AG04449 (cell line): ENCODE data around the gene PAX4.
"Not testable (repeated sequence)": the region's sequence is repeated elsewhere in the genome, so short reads cannot be mapped to it uniquely, and the experiment has no call there.

Experiments
- CTCF ChIA-PET: fragments of 350-600 bp; formaldehyde crosslinking; extraction: SDS; loops from one replicate; lab custom pipeline; 2021; ENCODE audit warnings: antibody characterized with exemption; lab: Yijun Ruan, JAX
- POLR2A ChIA-PET: fragments of 400-600, 350-600 bp; formaldehyde crosslinking; extraction: SDS; loops from one replicate; lab custom pipeline; 2020; ENCODE audit warnings: antibody characterized with exemption, inconsistent platforms; lab: Yijun Ruan, JAX
- DNase-seq: peaks from one replicate; pipeline ENCODE4 v3.0.0-alpha.2; 2010; ENCODE audit warnings: low read depth, low spot score
- H3K4me3 ChIP-seq: 2 replicates; pipeline ENCODE4 v1.5.1; 2011; ENCODE audit warnings: low read depth, mild to moderate bottlenecking, control low read depth, low read length
- TF ChIP-seq, protein P1 (sequence below): IDR thresholded peaks from one replicate; pipeline ENCODE4 v1.5.1; 2011; ENCODE audit warnings: mild to moderate bottlenecking, moderate library complexity, low read length, control low read depth, inconsistent platforms; ENCODE audit not compliant: insufficient read depth; ENCODE audit errors: missing control alignments

The PAX4 gene

DNA sequence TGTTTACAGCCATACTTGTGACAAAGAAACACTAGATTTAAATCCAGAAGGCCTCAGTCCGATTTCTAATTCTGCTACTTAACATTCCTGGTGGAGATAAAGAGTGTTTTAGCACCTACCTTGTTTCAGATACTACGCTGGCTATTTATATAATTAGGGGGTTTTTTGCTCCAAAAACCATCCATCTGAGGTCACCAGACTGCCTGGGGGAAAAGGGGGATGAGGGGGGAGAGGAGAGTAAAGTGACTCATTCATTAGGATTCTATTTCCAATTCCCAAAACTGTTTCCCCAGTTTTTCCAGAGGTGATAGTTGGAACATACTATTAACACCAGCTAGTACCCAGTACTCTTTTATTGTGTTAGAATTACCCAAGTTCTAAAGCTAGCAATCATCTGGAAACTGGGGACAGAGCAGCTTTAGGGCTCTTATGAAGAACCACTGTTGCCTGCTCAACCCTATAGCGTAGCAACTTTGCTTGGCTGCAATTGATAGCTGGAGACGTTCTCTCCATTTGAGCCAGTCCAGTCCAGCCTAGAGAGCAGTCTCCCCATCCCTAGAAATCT is 39.1 kb downstream of the PAX4 start:
- no peak overlapping the region for H3K4me3 ChIP-seq
- no peak for DNase-seq
- ChIA-PET CTCF (interaction anchor here (0.9 to 1.1 kb wide), 2 partner anchors 9 to 630 kb away, joined by 4 to 6 read pairs; partner anchors contain the start of gene ARF5), POLR2A (interaction anchor here (0.6 to 1.1 kb wide), 2 partner anchors 187 to 1206 kb away, joined by 3 to 5 read pairs; partner anchors contain the start of gene ZNF800)
- TF ChIP-seq, protein P1, sequence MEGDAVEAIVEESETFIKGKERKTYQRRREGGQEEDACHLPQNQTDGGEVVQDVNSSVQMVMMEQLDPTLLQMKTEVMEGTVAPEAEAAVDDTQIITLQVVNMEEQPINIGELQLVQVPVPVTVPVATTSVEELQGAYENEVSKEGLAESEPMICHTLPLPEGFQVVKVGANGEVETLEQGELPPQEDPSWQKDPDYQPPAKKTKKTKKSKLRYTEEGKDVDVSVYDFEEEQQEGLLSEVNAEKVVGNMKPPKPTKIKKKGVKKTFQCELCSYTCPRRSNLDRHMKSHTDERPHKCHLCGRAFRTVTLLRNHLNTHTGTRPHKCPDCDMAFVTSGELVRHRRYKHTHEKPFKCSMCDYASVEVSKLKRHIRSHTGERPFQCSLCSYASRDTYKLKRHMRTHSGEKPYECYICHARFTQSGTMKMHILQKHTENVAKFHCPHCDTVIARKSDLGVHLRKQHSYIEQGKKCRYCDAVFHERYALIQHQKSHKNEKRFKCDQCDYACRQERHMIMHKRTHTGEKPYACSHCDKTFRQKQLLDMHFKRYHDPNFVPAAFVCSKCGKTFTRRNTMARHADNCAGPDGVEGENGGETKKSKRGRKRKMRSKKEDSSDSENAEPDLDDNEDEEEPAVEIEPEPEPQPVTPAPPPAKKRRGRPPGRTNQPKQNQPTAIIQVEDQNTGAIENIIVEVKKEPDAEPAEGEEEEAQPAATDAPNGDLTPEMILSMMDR: no peak

DNA sequence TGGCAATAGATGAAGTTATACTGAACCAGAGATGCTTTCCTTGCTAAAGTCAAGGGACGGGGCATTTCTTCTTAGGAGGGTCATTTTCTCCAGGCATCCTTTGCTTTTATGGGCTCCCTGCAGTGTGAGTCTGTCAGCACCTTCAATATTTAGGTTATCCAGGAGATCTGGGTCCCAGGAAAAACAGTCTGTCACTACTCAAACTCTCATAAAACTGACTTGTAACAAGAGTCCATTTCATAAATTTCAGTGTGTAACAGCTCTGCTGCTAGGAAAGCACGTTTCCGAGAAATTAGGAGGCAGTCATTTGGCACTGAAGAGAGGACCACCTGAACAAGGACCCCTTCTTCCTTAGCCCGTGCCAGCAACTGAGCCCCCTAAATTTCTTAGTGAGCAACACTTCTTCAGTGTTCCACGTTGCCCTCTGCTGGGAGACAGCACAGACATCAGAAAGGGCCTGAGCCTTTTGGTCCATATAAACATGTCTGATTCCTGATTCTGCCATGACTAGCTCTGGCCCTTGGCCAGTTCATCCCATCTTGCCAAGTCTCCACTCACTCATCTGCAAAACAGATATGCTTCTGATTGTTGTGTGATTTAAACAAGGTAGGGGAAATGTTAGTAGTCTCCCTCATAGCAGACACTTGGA is 39.8 kb downstream of the PAX4 start:
- POLR2A ChIA-PET: interaction anchor here (1.1 kb wide), 1 partner anchor 186 kb away, joined by 5 read pairs; the partner anchor contains the start of gene ZNF800
- CTCF ChIA-PET: interaction anchor here (0.7 to 1.1 kb wide), 4 partner anchors 10 to 631 kb away, joined by 3 to 6 read pairs (median 4); partner anchors contain the start of gene ARF5
- no peak for DNase-seq
- H3K4me3 ChIP-seq: no peak overlapping the region
- TF ChIP-seq, protein P1: peak; percentile 25

DNA sequence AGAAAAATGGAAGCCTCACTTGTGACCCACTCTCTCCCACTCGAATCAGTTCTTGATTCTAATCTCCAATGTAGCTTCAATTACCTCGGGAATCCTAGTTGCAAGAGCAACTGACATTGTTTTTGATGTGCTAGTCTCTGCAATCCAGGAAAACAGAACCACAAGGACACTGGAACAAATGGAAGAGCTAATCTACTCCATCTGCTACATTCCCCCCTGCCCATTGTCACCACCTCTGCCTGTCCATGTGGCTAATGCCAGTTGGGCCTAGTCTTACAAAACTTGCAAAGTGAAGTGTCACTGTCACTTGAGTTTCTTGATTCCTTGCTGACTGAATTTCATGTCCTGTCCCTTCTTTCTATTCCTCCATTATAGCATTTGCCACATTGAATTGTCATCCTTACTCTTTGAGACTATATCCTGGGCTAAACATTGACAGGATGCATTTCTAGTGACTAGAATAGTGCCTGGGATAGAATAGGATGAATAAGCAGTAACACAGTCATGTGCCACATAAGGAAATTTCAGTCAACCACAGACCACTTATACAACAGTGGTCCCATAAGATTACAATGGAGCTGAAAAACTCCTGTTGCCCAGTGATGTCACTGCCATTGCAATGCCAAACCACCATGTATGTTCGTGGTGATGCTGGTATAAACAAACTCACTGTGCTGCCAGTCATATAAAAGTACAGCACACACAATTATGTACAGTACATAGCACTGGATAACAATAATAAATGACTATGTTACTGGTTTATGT is 46.0 kb downstream of the PAX4 start:
- no peak for DNase-seq
- TF ChIP-seq, protein P1: no peak
- POLR2A ChIA-PET: no interaction called here
- H3K4me3 ChIP-seq: no peak overlapping the region
- CTCF ChIA-PET: interaction anchor here (1.0 to 3.3 kb wide), 2 partner anchors 12 to 14 kb away, joined by 4 to 8 read pairs; no protein-coding TSS in a partner anchor

DNA sequence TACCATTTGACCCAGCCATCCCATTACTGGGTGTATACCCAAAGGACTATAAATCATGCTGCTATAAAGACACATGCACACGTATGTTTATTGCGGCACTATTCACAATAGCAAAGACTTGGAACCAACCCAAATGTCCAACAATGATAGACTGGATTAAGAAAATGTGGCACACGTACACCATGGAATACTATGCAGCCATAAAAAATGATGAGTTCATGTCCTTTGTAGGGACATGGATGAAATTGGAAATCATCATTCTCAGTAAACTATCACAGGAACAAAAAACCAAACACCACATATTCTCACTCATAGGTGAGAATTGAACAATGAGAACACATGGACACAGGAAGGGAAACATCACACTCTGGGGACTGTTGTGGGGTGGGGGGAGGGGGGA is 49.9 kb downstream of the PAX4 start:
- DNase-seq, POLR2A ChIA-PET, H3K4me3 ChIP-seq, CTCF ChIA-PET: not testable (repeated sequence)

DNA sequence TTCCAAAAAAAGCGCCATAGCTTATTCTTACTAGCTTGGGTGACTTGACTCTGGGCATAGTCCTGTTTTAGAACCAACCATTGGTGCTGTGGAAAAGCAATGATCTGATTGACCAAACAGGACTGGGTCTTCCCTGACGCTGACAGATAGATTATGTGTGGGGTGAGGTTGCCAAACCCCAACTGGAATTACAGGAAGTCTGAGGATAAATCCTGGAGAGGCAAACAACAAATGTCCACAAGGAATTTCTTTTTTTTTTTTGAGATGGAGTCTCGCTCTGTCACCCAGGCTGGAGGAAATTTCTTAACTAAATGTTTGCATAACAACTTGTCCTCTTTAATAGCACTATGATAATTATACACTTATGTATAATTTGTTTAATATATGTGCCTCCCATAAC is 51.7 kb downstream of the PAX4 start:
- no peak for DNase-seq
- H3K4me3 ChIP-seq: no peak overlapping the region
- ChIA-PET POLR2A (no interaction called here), CTCF (no interaction called here)
- TF ChIP-seq, protein P1: no peak
